ENCODE data around the gene ZNF814. TPM values are rescaled to one million over a fixed set of nuclear protein-coding genes. Genes with fewer than 3 reads are reported as not detected.
"Not testable (repeated sequence)": the region's sequence is repeated elsewhere in the genome, so short reads cannot be mapped to it uniquely, and the experiment has no call there.

Gene ZNF814
- polyA plus RNA-seq, 3 donors: 2.5 to 6.3 (median 3.8) TPM

DNA sequence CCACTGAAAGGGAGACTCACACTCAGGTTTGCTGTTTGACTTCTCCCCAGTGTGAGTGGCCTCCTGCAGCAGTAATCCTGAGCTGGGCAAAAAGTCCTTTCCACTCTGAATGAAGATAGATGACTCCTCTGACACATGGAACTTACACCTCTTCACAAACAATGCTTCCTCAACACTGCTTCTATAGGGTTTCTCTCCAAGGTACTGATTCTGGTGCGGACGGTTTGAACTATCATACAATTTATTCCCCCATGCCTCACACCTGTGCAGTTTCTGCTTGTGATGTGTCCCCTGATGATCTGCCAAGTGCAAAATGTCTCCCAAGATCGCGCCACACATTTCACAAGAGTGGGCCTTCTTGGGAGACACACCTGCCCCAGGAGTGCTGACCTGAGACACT, 38.8 kb upstream of the ZNF814 start:
- WGBS (ENCODE audit: insufficient coverage): 97% methylated on average over 4 of the region's 4 CpGs
- no peak overlapping the region for H3K4me2 ChIP-seq (replicated peaks; ENCODE audit: extremely low read depth, low read length, poor library complexity, severe bottlenecking)
- Mint-ChIP-seq H3K27me3 (ENCODE audit: low read depth in 3 of 3) (peaks cover 0 to 2% (median 0%) of the 10 kb centered on the region in 3 donors), H3K9me3 (peaks cover 51 to 99% (median 96%) of the 10 kb centered on the region in 7 donors), H3K27ac (no peak overlapping the region), H3K36me3 (peaks cover 25 to 38% of the 10 kb centered on the region in 2 donors), H3K4me1 (no peaks in the 10 kb centered on the region), H3K4me3 (no peak overlapping the region)
- H3K9ac ChIP-seq (ENCODE audit: insufficient read depth, low read length, poor library complexity, severe bottlenecking): no peak overlapping the region
- TF ChIP-seq, protein P1, sequence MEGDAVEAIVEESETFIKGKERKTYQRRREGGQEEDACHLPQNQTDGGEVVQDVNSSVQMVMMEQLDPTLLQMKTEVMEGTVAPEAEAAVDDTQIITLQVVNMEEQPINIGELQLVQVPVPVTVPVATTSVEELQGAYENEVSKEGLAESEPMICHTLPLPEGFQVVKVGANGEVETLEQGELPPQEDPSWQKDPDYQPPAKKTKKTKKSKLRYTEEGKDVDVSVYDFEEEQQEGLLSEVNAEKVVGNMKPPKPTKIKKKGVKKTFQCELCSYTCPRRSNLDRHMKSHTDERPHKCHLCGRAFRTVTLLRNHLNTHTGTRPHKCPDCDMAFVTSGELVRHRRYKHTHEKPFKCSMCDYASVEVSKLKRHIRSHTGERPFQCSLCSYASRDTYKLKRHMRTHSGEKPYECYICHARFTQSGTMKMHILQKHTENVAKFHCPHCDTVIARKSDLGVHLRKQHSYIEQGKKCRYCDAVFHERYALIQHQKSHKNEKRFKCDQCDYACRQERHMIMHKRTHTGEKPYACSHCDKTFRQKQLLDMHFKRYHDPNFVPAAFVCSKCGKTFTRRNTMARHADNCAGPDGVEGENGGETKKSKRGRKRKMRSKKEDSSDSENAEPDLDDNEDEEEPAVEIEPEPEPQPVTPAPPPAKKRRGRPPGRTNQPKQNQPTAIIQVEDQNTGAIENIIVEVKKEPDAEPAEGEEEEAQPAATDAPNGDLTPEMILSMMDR (IDR thresholded peaks at IDR 0.05): no peak
- H3K36me3 ChIP-seq (replicated peaks in 1 of 2; ENCODE audit: control insufficient read depth in 1 of 2, insufficient read depth in 2 of 2, low read length in 2 of 2): peaks cover 2 to 36% of the 10 kb centered on the region in 2 donors
- no peaks in the 10 kb centered on the region for H3K27me3 ChIP-seq (ENCODE audit: control insufficient read depth in 2 of 2, insufficient read depth in 2 of 2, low read length in 2 of 2)
- no peak overlapping the region for H3K27ac ChIP-seq (ENCODE audit: low read depth in 1 of 2, low read length in 2 of 2)
- H3K9me3 ChIP-seq (replicated peaks in 1 of 2; ENCODE audit: control insufficient read depth in 1 of 2, insufficient read depth in 1 of 2, low read length in 2 of 2): peaks cover 93 to 95% of the 10 kb centered on the region in 2 donors
- no peaks in the 10 kb centered on the region for H3K79me2 ChIP-seq (ENCODE audit: insufficient read depth, low read length)
- DNase-seq: no peak
- intact Hi-C loops (cut with micrococcal nuclease): no loop called here
- H4K20me1 ChIP-seq (ENCODE audit: insufficient read depth, low read length): no peaks in the 10 kb centered on the region
- H3K4me3 ChIP-seq (replicated peaks in 1 of 3; ENCODE audit: low read depth in 2 of 3, low read length in 3 of 3): peak overlapping the region in 1 of 3 experiments; percentile 4
- H2AFZ ChIP-seq (ENCODE audit: insufficient read depth, low read depth, low read length, poor library complexity, severe bottlenecking): no peak overlapping the region
- H3K4me1 ChIP-seq (ENCODE audit: control insufficient read depth in 1 of 2, insufficient read depth in 2 of 2, low read length in 2 of 2): no peaks in the 10 kb centered on the region

DNA sequence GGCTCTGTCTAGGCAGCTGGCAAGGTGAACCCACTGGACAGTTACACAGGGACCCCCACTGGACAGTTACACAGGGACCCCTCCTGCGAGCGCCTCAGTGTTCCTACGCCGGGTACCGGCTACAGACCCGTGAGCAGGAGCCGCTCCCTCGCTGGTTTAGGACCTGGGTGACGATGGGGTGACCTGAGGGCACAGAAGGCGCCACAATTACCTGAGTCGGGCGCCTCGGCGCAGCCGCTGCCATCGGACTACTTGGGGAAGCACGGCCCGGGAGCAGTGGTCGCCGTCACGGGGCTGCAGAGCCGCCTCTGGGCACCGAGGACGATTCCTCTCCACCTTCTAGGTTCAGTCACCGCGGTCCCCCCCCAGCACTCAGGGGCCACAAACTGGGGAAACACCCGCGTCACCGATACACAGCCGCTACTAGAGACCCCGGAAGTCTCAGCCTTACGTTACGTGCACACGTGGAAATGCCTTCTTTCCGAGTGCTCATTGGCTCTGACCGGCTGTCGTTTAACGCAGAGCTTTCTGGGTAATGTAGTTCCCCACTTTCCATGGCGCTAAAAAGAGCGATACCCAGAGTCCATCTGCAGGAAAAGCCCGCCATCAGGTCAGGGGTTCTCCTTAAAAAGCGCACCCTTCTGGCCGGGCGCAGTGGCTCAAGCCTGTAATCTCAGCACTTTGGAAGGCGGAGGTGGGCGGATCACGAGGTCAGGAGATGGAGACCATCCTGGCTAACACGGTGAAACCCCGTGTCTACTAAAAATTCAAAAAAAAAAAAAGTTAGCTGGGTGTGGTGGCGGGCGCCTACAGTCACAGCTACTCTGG, 27.5 kb upstream of the ZNF814 start, which contains the start of gene ZNF417:
Gene ZNF417, minus strand, starts transcription at position 425 of the 828 bp plus-strand sequence. Its CDS starts 181 bp downstream, at position 244.
- H3K4me3 ChIP-seq (replicated peaks in 1 of 3; ENCODE audit: low read depth in 2 of 3, low read length in 3 of 3): peak within 1 kb of the TSS; percentile 70 to 76 (median 72)
- peak within 1 kb of the TSS; percentile 55 to 84 for H3K27ac ChIP-seq (ENCODE audit: low read depth in 1 of 2, low read length in 2 of 2)
- not testable (repeated sequence) for H3K27me3 ChIP-seq (ENCODE audit: control insufficient read depth in 2 of 2, insufficient read depth in 2 of 2, low read length in 2 of 2); H3K27me3 Mint-ChIP-seq (ENCODE audit: low read depth in 3 of 3); H4K20me1 ChIP-seq (ENCODE audit: insufficient read depth, low read length)
- peak within 1 kb of the TSS; percentile 86 for H3K9ac ChIP-seq (ENCODE audit: insufficient read depth, low read length, poor library complexity, severe bottlenecking)
- H3K36me3 ChIP-seq (replicated peaks in 1 of 2; ENCODE audit: control insufficient read depth in 1 of 2, insufficient read depth in 2 of 2, low read length in 2 of 2): peaks cover 9 to 24% of the 10 kb centered on the region in 2 donors
- peaks cover 32 to 46% of the 10 kb centered on the region in 2 donors for H3K36me3 Mint-ChIP-seq
- H3K27ac Mint-ChIP-seq: peak within 1 kb of the TSS; percentile 93 to 98 (median 95)
- H3K9me3 Mint-ChIP-seq: peaks cover 6 to 62% (median 45%) of the 10 kb centered on the region in 7 donors
- WGBS (ENCODE audit: insufficient coverage): under 1% methylated on average over 35 of the region's 51 CpGs
- intact Hi-C loops (cut with micrococcal nuclease): loop anchor here (5.0 to 10.0 kb wide), 3 partner anchors 152 to 238 kb away; partner anchors contain the start of genes ZNF329 (in 1 of the 2), ZNF586 (in 1 of the 2) and ZNF776 (in 1 of the 2)
- H3K4me1 ChIP-seq (ENCODE audit: control insufficient read depth in 1 of 2, insufficient read depth in 2 of 2, low read length in 2 of 2): peaks cover 15 to 17% of the 10 kb centered on the region in 2 donors
- H3K4me3 Mint-ChIP-seq: peak within 1 kb of the TSS; percentile 89 to 93
- peaks cover 37% of the 10 kb centered on the region for H3K79me2 ChIP-seq (ENCODE audit: insufficient read depth, low read length)
- H3K4me1 Mint-ChIP-seq: peaks cover 21% of the 10 kb centered on the region
- DNase-seq: peak; percentile 83 to 93 (median 93)
- peaks cover 7 to 34% of the 10 kb centered on the region in 2 donors for H3K9me3 ChIP-seq (replicated peaks in 1 of 2; ENCODE audit: control insufficient read depth in 1 of 2, insufficient read depth in 1 of 2, low read length in 2 of 2)
- H3K4me2 ChIP-seq (replicated peaks; ENCODE audit: extremely low read depth, low read length, poor library complexity, severe bottlenecking): peak within 1 kb of the TSS; percentile 77
- peak within 1 kb of the TSS; percentile 80 for H2AFZ ChIP-seq (ENCODE audit: insufficient read depth, low read depth, low read length, poor library complexity, severe bottlenecking)
